Subcutaneous abdominal adipose tissue (tissue), 5 donors: Measurements from ENCODE around the gene ASB2.

Experiments used
- H3K27ac ChIP-seq: one replicate; pipeline ENCODE4 v1.7.0; 2013; ENCODE audit warnings: low read depth, mild to moderate bottlenecking, inconsistent platforms, low read length, moderate library complexity
- H3K27me3 ChIP-seq, 5 donors: one replicate each; pipeline ENCODE4 v1.7.0; 2013; ENCODE audit warnings: low read length in 5 of 5, inconsistent platforms in 1 of 5; ENCODE audit not compliant: control insufficient read depth in 5 of 5, insufficient read depth in 4 of 5
- H3K36me3 ChIP-seq, 5 donors: one replicate each; pipeline ENCODE4 v1.7.0; 2013; ENCODE audit warnings: low read length in 5 of 5; ENCODE audit not compliant: control insufficient read depth in 5 of 5, insufficient read depth in 5 of 5
- H3K4me1 ChIP-seq, 5 donors: one replicate each; pipeline ENCODE4 v1.7.0; 2013; ENCODE audit warnings: low read length in 5 of 5, mild to moderate bottlenecking in 3 of 5, moderate library complexity in 1 of 5; ENCODE audit not compliant: control insufficient read depth in 5 of 5, insufficient read depth in 5 of 5
- H3K4me3 ChIP-seq, 5 donors: one replicate each; pipeline ENCODE4 v1.7.0; 2013; ENCODE audit warnings: low read length in 5 of 5, low read depth in 1 of 5
- H3K9ac ChIP-seq, 5 donors: one replicate each; pipeline ENCODE4 v1.7.0; 2013; ENCODE audit warnings: low read length in 5 of 5, mild to moderate bottlenecking in 4 of 5, moderate library complexity in 3 of 5
- H3K9me3 ChIP-seq, 5 donors: one replicate each; pipeline ENCODE4 v1.7.0; 2013; ENCODE audit warnings: low read length in 5 of 5; ENCODE audit not compliant: control insufficient read depth in 5 of 5
- donor health status: healthy.
- donor health status: healthy.
- donor health status: healthy.
- donor health status: healthy.
- donor health status: healthy.

Gene ASB2

GRCh38 chr14:93898081-93898611 lies 78.2 kb downstream of the ASB2 start:
- Histone ChIP-seq H3K27ac (no peak overlapping the region), H3K9ac (no peak overlapping the region), H3K4me1 (peaks cover 0 to 8% (median 6%) of the 10 kb centered on the region in 5 donors), H3K9me3 (no peaks in the 10 kb centered on the region), H3K27me3 (peaks cover 0 to 6% (median 4%) of the 10 kb centered on the region in 5 donors), H3K36me3 (no peaks in the 10 kb centered on the region), H3K4me3 (no peak overlapping the region)

GRCh38 chr14:93897476-93897845 lies 78.9 kb downstream of the ASB2 start:
- Histone ChIP-seq H3K36me3 (no peaks in the 10 kb centered on the region), H3K27ac (no peak overlapping the region), H3K9me3 (no peaks in the 10 kb centered on the region), H3K27me3 (peaks cover 0 to 3% (median 0%) of the 10 kb centered on the region in 5 donors), H3K4me3 (no peak overlapping the region), H3K4me1 (peaks cover 0 to 13% (median 9%) of the 10 kb centered on the region in 5 donors), H3K9ac (no peak overlapping the region)

DNA sequence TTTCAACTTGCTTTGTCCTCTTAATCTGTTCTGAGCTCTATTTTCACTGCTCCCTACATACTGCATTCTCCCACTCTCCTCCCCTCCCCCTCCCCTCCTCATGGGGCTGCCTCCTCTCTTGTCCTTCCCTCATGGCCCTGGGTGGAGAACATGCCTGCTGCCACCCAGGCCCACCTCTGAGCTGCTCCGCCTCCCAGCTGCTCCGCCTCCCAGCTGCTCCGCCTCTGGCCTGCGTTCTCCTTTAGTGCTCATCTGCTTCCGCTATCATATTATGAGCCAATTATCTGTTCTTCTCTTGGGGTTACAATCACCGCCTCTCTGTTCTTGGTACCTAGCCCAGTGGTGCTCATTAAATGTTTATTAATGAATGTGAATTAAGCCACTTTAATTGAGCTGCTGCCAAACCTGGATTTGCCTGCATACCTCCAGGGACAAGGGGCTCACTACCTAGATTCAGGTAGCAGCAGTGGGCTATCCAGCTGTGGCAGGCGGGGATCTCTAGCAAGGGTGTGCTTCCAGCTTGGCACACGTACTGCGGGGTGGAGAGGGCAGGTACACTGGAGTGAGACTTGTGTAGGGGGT lies 81.3 kb downstream of the ASB2 start:
- H3K9ac ChIP-seq, result no peak overlapping the region
- no peaks in the 10 kb centered on the region for H3K9me3 ChIP-seq
- peaks cover under 1 to 17% (median 11%) of the 10 kb centered on the region in 5 donors for H3K4me1 ChIP-seq
- no peak overlapping the region for H3K27ac ChIP-seq
- no peak overlapping the region for H3K4me3 ChIP-seq
- no peaks in the 10 kb centered on the region for H3K36me3 ChIP-seq
- peaks cover 0 to 9% (median 0%) of the 10 kb centered on the region in 5 donors for H3K27me3 ChIP-seq

- no peaks in the 10 kb centered on the region for H3K36me3 ChIP-seq
- H3K27ac ChIP-seq, result no peak overlapping the region
- peaks cover 3 to 31% (median 24%) of the 10 kb centered on the region in 5 donors for H3K4me1 ChIP-seq
- H3K4me3 ChIP-seq, result peak overlapping the region in 1 of 5 donors; percentile 52
- peaks cover 0 to 9% (median 0%) of the 10 kb centered on the region in 5 donors for H3K27me3 ChIP-seq
- H3K9ac ChIP-seq, result no peak overlapping the region
- no peaks in the 10 kb centered on the region for H3K9me3 ChIP-seq
Observed at GRCh38 chr14:93893661-93894261, 82.6 kb downstream of the ASB2 start.

GRCh38 chr14:93892923-93893558 lies 83.3 kb downstream of the ASB2 start:
- peak overlapping the region in 3 of 5 donors; percentile 27 to 52 (median 34) for H3K4me3 ChIP-seq
- peaks cover 0 to 5% (median 0%) of the 10 kb centered on the region in 5 donors for H3K27me3 ChIP-seq
- H3K9me3 ChIP-seq, result no peaks in the 10 kb centered on the region
- H3K27ac ChIP-seq, result no peak overlapping the region
- H3K36me3 ChIP-seq, result no peaks in the 10 kb centered on the region
- H3K9ac ChIP-seq, result no peak overlapping the region
- H3K4me1 ChIP-seq, result peaks cover 3 to 36% (median 27%) of the 10 kb centered on the region in 5 donors

GRCh38 chr14:93892505-93892839 lies 83.9 kb downstream of the ASB2 start:
- H3K36me3 ChIP-seq, result no peaks in the 10 kb centered on the region
- no peak overlapping the region for H3K4me3 ChIP-seq
- no peak overlapping the region for H3K27ac ChIP-seq
- H3K4me1 ChIP-seq, result peaks cover 3 to 36% (median 27%) of the 10 kb centered on the region in 5 donors
- H3K27me3 ChIP-seq, result peaks cover 0 to 5% (median 0%) of the 10 kb centered on the region in 5 donors
- no peak overlapping the region for H3K9ac ChIP-seq
- H3K9me3 ChIP-seq, result no peaks in the 10 kb centered on the region

DNA sequence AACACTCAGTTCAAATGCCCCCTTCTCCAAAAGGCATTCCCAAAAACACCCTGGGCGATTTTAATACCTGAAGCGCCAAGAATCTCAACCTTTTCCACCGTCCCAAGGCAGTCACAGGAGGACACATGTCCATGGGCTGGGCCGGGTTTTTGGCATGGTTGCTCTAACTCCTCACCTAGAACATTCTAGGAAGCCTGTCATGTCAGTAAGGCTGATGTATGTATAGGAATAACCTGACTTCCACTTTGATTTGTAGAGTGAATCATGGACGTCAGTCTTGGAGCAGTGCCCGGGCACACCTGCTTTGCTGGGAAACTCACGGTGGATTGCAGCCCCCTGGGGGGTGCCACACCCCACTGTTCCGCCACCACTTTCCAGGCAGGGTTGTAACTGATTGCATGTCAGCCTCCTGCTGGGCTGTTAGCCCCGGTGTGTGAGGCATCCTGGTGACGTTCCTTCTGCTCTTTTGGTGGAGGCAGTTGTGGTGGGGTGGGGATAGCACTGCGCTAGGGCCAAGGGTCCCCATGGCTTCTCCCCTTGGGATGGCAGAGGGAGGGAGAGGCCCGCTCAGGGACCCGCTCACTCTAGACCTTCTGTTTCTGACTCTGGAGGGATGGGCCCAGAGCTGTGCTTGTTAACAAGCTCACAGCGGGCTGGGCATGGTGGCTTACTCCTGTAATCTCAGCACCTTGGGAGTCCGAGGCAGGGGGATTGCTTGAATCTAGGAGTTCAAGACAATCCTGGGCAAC lies 84.4 kb downstream of the ASB2 start:
- Histone ChIP-seq H3K27me3 (peaks cover 0 to 5% (median 0%) of the 10 kb centered on the region in 5 donors), H3K36me3 (no peaks in the 10 kb centered on the region), H3K4me3 (no peak overlapping the region), H3K9ac (no peak overlapping the region), H3K4me1 (peaks cover 3 to 36% (median 27%) of the 10 kb centered on the region in 5 donors), H3K9me3 (no peaks in the 10 kb centered on the region), H3K27ac (no peak overlapping the region)

GRCh38 chr14:93889739-93890483 lies 86.5 kb downstream of the ASB2 start:
- H3K27ac ChIP-seq, result no peak overlapping the region
- H3K9me3 ChIP-seq, result no peaks in the 10 kb centered on the region
- peaks cover 0 to 5% (median 0%) of the 10 kb centered on the region in 5 donors for H3K27me3 ChIP-seq
- peaks cover 3 to 36% (median 27%) of the 10 kb centered on the region in 5 donors for H3K4me1 ChIP-seq
- no peaks in the 10 kb centered on the region for H3K36me3 ChIP-seq
- no peak overlapping the region for H3K9ac ChIP-seq
- no peak overlapping the region for H3K4me3 ChIP-seq

- Histone ChIP-seq H3K4me1 (peaks cover 3 to 36% (median 27%) of the 10 kb centered on the region in 5 donors), H3K4me3 (peak overlapping the region in 1 of 5 donors; percentile 17), H3K36me3 (no peaks in the 10 kb centered on the region), H3K27ac (no peak overlapping the region), H3K27me3 (peaks cover 0 to 5% (median 0%) of the 10 kb centered on the region in 5 donors), H3K9ac (no peak overlapping the region), H3K9me3 (no peaks in the 10 kb centered on the region)
Observed at GRCh38 chr14:93888995-93889394, 87.4 kb downstream of the ASB2 start.
